NCI-H1092 (cell line): ENCODE results near the gene ICAM5.
A peak's percentile ranks its signal among the peaks of the same experiment; 100 is the strongest.
"Not testable (repeated sequence)": the region's sequence is repeated elsewhere in the genome, so short reads cannot be mapped to it uniquely, and the experiment has no call there.

Experiments
- DNase-seq: peaks from one replicate; lab custom pipeline; 2025; lab: John Stamatoyannopoulos, UW

Gene ICAM5

GRCh38 chr19:10318807-10319682, 29.3 kb downstream of the ICAM5 start:
- DNase-seq = no peak

- no peak for DNase-seq
These were observed 31.1 kb downstream of the ICAM5 start for GRCh38 chr19:10320602-10321416.

GRCh38 chr19:10321417-10321797, 31.7 kb downstream of the ICAM5 start:
- DNase-seq = no peak

GRCh38 chr19:10321874-10322835, 32.4 kb downstream of the ICAM5 start:
- DNase-seq = no peak

- no peak for DNase-seq
These were observed 36.0 kb downstream of the ICAM5 start for GRCh38 chr19:10325732-10326131.

GRCh38 chr19:10327793-10328192, 38.0 kb downstream of the ICAM5 start:
- no peak for DNase-seq

GRCh38 chr19:10328558-10329429, 39.0 kb downstream of the ICAM5 start:
- DNase-seq = no peak

GRCh38 chr19:10329555-10329954, 39.8 kb downstream of the ICAM5 start:
- no peak for DNase-seq

- no peak for DNase-seq
These were observed 42.6 kb downstream of the ICAM5 start for GRCh38 chr19:10332158-10332964.

- DNase-seq = peak; percentile 97
These were observed 43.4 kb downstream of the ICAM5 start, which contains the start of gene RAVER1 for GRCh38 chr19:10332965-10333757. Gene RAVER1, minus strand, starts transcription at chr19:10333529. Its CDS starts 22 bp downstream, at chr19:10333507.

- no peak for DNase-seq
These were observed 44.2 kb downstream of the ICAM5 start for GRCh38 chr19:10333758-10334587.

- DNase-seq = no peak
These were observed 45.0 kb downstream of the ICAM5 start for GRCh38 chr19:10334588-10335351.

- DNase-seq = no peak
These were observed 45.7 kb downstream of the ICAM5 start for GRCh38 chr19:10335352-10335985.

- DNase-seq = not testable (repeated sequence)
These were observed 47.0 kb downstream of the ICAM5 start for GRCh38 chr19:10336725-10337124.

- no peak for DNase-seq
These were observed 49.2 kb downstream of the ICAM5 start for GRCh38 chr19:10338940-10339339.

- no peak for DNase-seq
These were observed 49.7 kb downstream of the ICAM5 start, which contains the start of gene ICAM3 for GRCh38 chr19:10339380-10339960. Gene ICAM3, minus strand, starts transcription at chr19:10339624. Its CDS starts 10 bp downstream, at chr19:10339614.
